ENCODE data around the gene SMAGP.
"Not testable (repeated sequence)": the region's sequence is repeated elsewhere in the genome, so short reads cannot be mapped to it uniquely, and the experiment has no call there.

DNA sequence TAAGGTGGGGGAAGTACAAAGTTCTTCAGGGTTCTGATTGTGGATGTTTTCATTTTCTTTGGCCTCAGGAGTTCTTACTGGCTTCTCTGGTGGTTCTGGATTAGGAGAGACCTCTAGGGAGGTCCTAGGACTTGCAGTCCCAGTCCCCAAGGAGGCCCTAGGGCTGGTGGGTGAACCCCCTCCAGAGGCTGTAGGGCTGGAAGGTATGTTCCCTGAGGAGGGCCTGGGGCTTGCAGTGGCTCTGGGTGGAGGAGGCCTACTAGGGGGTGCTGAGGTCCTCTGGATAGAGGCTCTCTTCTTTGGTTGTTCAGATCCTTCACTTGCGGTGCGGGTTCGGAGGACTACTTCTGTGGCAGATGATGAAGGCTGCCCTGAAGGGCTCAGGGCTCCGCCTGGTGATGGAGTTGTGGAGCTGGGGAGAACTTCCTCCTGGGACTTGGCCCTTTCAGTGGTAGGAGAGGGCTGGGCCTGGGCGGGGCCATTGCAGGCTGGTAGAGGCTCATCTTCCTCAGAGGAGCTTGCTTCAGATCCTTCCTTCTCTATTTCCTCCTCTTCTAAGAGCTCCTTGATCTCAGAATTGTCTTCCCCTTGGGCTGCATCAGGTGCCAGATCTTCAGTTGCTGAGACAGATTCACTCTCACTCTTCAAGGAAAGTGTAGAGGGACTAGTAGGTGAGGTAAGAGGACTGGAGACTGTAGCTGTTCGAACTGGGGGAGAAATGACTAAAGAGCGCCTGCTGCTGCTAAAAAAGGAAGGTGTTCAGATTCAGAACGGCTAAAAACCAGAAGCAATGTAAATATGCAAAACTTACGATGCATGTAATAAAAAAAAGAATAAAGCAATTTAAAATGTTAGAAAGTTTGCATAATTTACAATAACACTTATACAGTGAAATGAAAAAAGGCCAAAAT is 21.6 kb upstream of the SMAGP start:
- TF ChIP-seq EZH2 (IDR thresholded peaks at IDR 0.05); POLR2AphosphoS5 (IDR thresholded peaks at IDR 0.05; ENCODE audit: borderline replicate concordance, low read depth, low read length): not testable (repeated sequence)
